Measurements from ENCODE around the gene KIAA0319L.

KIAA0319L gene

GRCh38 chr1:35600593-35600992 lies 43.4 kb upstream of the KIAA0319L start:
- Histone ChIP-seq H3K36me3 (ENCODE audit: control insufficient read depth, insufficient read depth, low read length) (peaks cover 21% of the 10 kb centered on the region), H3K4me3 (replicated peaks; ENCODE audit: low read depth, low read length) (no peak overlapping the region), H3K27me3 (replicated peaks; ENCODE audit: control insufficient read depth, insufficient read depth, low read length) (no peaks in the 10 kb centered on the region)
- TF ChIP-seq CTCF (IDR thresholded peaks at IDR 0.05; ENCODE audit: insufficient read depth, low read length, poor library complexity, severe bottlenecking), result no peak
- DNase-seq (ENCODE audit: extremely low read depth, insufficient read length), result no peak

- DNase-seq (ENCODE audit: extremely low read depth, insufficient read length), result no peak
- H3K4me3 ChIP-seq (replicated peaks; ENCODE audit: low read depth, low read length), result no peak overlapping the region
- no peaks in the 10 kb centered on the region for H3K27me3 ChIP-seq (replicated peaks; ENCODE audit: control insufficient read depth, insufficient read depth, low read length)
- no peak for TF ChIP-seq CTCF (IDR thresholded peaks at IDR 0.05; ENCODE audit: insufficient read depth, low read length, poor library complexity, severe bottlenecking)
- H3K36me3 ChIP-seq (ENCODE audit: control insufficient read depth, insufficient read depth, low read length), result peaks cover 12% of the 10 kb centered on the region
Measured at GRCh38 chr1:35599411-35599810, 42.2 kb upstream of the KIAA0319L start.

GRCh38 chr1:35598895-35599294 lies 41.7 kb upstream of the KIAA0319L start:
- H3K36me3 ChIP-seq (ENCODE audit: control insufficient read depth, insufficient read depth, low read length), result peaks cover 12% of the 10 kb centered on the region
- no peak for DNase-seq (ENCODE audit: extremely low read depth, insufficient read length)
- H3K27me3 ChIP-seq (replicated peaks; ENCODE audit: control insufficient read depth, insufficient read depth, low read length), result no peaks in the 10 kb centered on the region
- no peak for TF ChIP-seq CTCF (IDR thresholded peaks at IDR 0.05; ENCODE audit: insufficient read depth, low read length, poor library complexity, severe bottlenecking)
- no peak overlapping the region for H3K4me3 ChIP-seq (replicated peaks; ENCODE audit: low read depth, low read length)

GRCh38 chr1:35597870-35598269 lies 40.7 kb upstream of the KIAA0319L start:
- no peak for DNase-seq (ENCODE audit: extremely low read depth, insufficient read length)
- Histone ChIP-seq H3K27me3 (replicated peaks; ENCODE audit: control insufficient read depth, insufficient read depth, low read length) (no peaks in the 10 kb centered on the region), H3K36me3 (ENCODE audit: control insufficient read depth, insufficient read depth, low read length) (peaks cover 8% of the 10 kb centered on the region), H3K4me3 (replicated peaks; ENCODE audit: low read depth, low read length) (no peak overlapping the region)
- TF ChIP-seq CTCF (IDR thresholded peaks at IDR 0.05; ENCODE audit: insufficient read depth, low read length, poor library complexity, severe bottlenecking), result no peak

- DNase-seq (ENCODE audit: extremely low read depth, insufficient read length), result no peak
- H3K36me3 ChIP-seq (ENCODE audit: control insufficient read depth, insufficient read depth, low read length), result peaks cover 4% of the 10 kb centered on the region
- TF ChIP-seq CTCF (IDR thresholded peaks at IDR 0.05; ENCODE audit: insufficient read depth, low read length, poor library complexity, severe bottlenecking), result no peak
Measured at GRCh38 chr1:35595684-35596083, 38.5 kb upstream of the KIAA0319L start.

More at GRCh38 chr1:35595684-35596083, 38.5 kb upstream of the KIAA0319L start:
- Histone ChIP-seq H3K4me3 (replicated peaks; ENCODE audit: low read depth, low read length) (no peak overlapping the region), H3K27me3 (replicated peaks; ENCODE audit: control insufficient read depth, insufficient read depth, low read length) (no peaks in the 10 kb centered on the region)

Measured in GM06990 (cell line).